Kidney (tissue), 14 donors: Measurements from ENCODE around the gene MUSK. TPM values are rescaled to one million over a fixed set of nuclear protein-coding genes. Genes with fewer than 3 reads are reported as not detected.

Experiments
- DNase-seq, 5 donors: peaks; one replicate each; pipeline ENCODE4 v3.0.0-alpha.2; 2013 to 2020
- FAIRE-seq: peaks from 2 replicates; lab custom pipeline; 2012; peaks lifted over from hg19 to GRCh38; lab: Jason Lieb, UNC
- H3K27ac ChIP-seq, 2 donors: one replicate each; pipeline ENCODE4 v1.7.0; 2013; ENCODE audit warnings: low read depth in 2 of 2, low read length in 2 of 2, inconsistent platforms in 1 of 2
- H3K27me3 ChIP-seq: one replicate; pipeline ENCODE4 v1.7.1; 2013; ENCODE audit warnings: low read length, inconsistent platforms; ENCODE audit not compliant: control insufficient read depth, insufficient read depth
- H3K36me3 ChIP-seq, 3 donors: one replicate each; pipeline versions ENCODE4 v1.7.0 to v1.7.1; 2013; ENCODE audit warnings: low read length in 3 of 3, control low read depth in 1 of 3, inconsistent platforms in 1 of 3; ENCODE audit not compliant: insufficient read depth in 3 of 3, control insufficient read depth in 2 of 3
- H3K4me1 ChIP-seq, 3 donors: one replicate each; pipeline versions ENCODE4 v1.7.0 to v1.7.1; 2013; ENCODE audit warnings: low read length in 3 of 3, inconsistent platforms in 1 of 3, low read depth in 1 of 3; ENCODE audit not compliant: control insufficient read depth in 2 of 3, insufficient read depth in 2 of 3
- H3K4me3 ChIP-seq, 3 donors: one replicate each; pipeline versions ENCODE4 v1.7.0 to v1.8.1; 2013; ENCODE audit warnings: low read length in 3 of 3, control low read depth in 1 of 3, inconsistent platforms in 1 of 3
- H3K9ac ChIP-seq, 3 donors: one replicate each; pipeline versions ENCODE4 v1.7.0 to v1.7.1; 2013; ENCODE audit warnings: low read length in 3 of 3, control low read depth in 1 of 3, inconsistent platforms in 1 of 3
- H3K9me3 ChIP-seq, 3 donors: one replicate each; pipeline versions ENCODE4 v1.7.0 to v1.7.1; 2013; ENCODE audit warnings: low read length in 3 of 3, control low read depth in 1 of 3, inconsistent platforms in 1 of 3; ENCODE audit not compliant: control insufficient read depth in 2 of 3, insufficient read depth in 1 of 3
- CTCF ChIP-seq: IDR thresholded peaks from 3 replicates; pipeline ENCODE4 v1.5.1; 2012; ENCODE audit warnings: mild to moderate bottlenecking, moderate library complexity, borderline replicate concordance; ENCODE audit not compliant: insufficient read depth; ENCODE audit errors: extremely low read depth
- intact Hi-C: fragments of 100-400 bp; cut with DNase I; formaldehyde crosslinking; loops from one replicate; pipeline ENCODE4 v1.11.1; 2022
- polyA plus RNA-seq: library from polyadenylated mRNA; stranded (reverse); fragments of 350-450 nt; fragmentation: Illumina TruSeq; extraction: RNeasy Lipid Tissue Mini Kit (QIAGEN cat#74804); gene quantifications from one replicate; pipeline ENCODE4 v1.2.3, GENCODE V29; 2014; ENCODE audit warnings: low read depth, low replicate concordance; ENCODE audit not compliant: insufficient read depth
- total RNA-seq: library from RNA; stranded (reverse); fragmentation: NEBNext Ultra II Directional; extraction: Animal tissue kit (Norgen Biotek cat#: 25700); gene quantifications from one replicate; pipeline ENCODE4 v1.2.1, GENCODE V29; 2021
- donor health status: control.
- donor health status: control.
- donor health status: control.
- donor health status: control.
- donor health status: control.
- donor health status: DM: yes; HTN: yes; CAD: no.
- donor health status: Normal renal cell carcinoma (clear cell type).

The MUSK gene
- total and polyA plus RNA-seq, 2 donors from 2014 or later = 0.31 TPM; not detected in 1

GRCh38 chr9:110622368-110622767 is 46.2 kb upstream of the MUSK start:
- Histone ChIP-seq H3K4me1 (no peaks in the 10 kb centered on the region), H3K27me3 (no peaks in the 10 kb centered on the region), H3K27ac (no peak overlapping the region), H3K9me3 (no peaks in the 10 kb centered on the region), H3K36me3 (no peaks in the 10 kb centered on the region), H3K9ac (no peak overlapping the region), H3K4me3 (no peak overlapping the region)
- intact Hi-C loops = no loop called here
- no peak for TF ChIP-seq CTCF
- no peak for FAIRE-seq
- DNase-seq = no peak

DNA sequence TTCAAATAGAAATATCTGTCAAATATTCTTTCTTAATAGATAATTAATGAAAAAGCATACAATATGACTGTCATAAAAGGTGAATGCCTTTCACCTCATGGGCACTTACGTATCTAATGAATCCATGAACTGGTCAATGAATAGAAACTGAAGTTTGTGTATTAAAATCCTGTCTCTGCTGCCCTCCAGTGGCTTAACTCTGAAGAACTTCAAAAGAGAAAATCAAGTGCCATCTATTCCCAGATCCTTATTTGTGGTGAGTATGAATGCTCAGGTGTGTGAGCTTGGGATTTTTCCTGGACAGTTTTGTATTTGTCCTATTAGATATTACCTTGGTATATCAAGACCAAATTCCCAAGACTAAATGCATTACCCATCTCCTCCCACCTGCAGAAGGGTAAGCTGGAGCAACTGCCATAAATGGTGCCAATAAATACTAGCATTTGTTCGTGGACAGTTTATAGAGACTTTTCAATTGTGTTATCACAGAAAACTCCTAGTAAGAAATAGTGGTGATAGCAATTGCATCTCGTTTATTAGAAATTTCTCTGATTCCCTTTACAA is 45.0 kb upstream of the MUSK start:
- intact Hi-C loops = no loop called here
- H3K9ac ChIP-seq = no peak overlapping the region
- FAIRE-seq (peak; percentile 97), DNase-seq (peak in 3 of 5 donors; percentile 34 to 81 (median 73))
- H3K4me1 ChIP-seq = no peaks in the 10 kb centered on the region
- no peaks in the 10 kb centered on the region for H3K27me3 ChIP-seq
- no peaks in the 10 kb centered on the region for H3K36me3 ChIP-seq
- no peak overlapping the region for H3K27ac ChIP-seq
- peak; percentile 67 for TF ChIP-seq CTCF
- H3K4me3 ChIP-seq = no peak overlapping the region
- no peaks in the 10 kb centered on the region for H3K9me3 ChIP-seq

GRCh38 chr9:110626101-110626829 is 42.3 kb upstream of the MUSK start:
- Histone ChIP-seq H3K36me3 (no peaks in the 10 kb centered on the region), H3K27me3 (no peaks in the 10 kb centered on the region), H3K9ac (no peak overlapping the region), H3K4me3 (no peak overlapping the region), H3K4me1 (no peaks in the 10 kb centered on the region), H3K27ac (no peak overlapping the region), H3K9me3 (peaks cover 0 to 7% (median 0%) of the 10 kb centered on the region in 3 donors)
- no peak for TF ChIP-seq CTCF
- intact Hi-C loops = no loop called here
- DNase-seq (no peak), FAIRE-seq (no peak)
